ENCODE results near the gene HSBP1.

DNA sequence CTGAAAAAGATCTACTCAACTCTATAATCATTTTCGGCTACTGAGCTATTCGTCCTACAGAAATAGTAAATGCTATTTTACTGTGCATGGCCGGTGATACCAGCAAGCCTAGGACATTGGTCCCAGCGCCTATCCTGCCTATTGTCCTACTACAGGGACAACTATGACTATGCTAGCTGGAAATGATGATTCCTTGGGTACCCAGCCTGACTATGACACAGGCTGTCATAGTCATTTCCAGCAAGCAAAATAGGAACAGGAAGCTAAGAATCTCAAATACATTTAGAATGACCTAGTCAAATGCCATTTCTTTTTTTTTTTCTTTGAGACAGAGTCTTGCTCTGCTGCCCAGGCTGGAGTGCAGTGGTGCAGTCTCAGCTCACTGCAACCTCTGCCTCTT, 33.7 kb upstream of the HSBP1 start:
- TF ChIP-seq EP300 (IDR thresholded peaks at IDR 0.05; ENCODE audit: borderline replicate concordance) = no peak
- TF ChIP-seq, protein P1, sequence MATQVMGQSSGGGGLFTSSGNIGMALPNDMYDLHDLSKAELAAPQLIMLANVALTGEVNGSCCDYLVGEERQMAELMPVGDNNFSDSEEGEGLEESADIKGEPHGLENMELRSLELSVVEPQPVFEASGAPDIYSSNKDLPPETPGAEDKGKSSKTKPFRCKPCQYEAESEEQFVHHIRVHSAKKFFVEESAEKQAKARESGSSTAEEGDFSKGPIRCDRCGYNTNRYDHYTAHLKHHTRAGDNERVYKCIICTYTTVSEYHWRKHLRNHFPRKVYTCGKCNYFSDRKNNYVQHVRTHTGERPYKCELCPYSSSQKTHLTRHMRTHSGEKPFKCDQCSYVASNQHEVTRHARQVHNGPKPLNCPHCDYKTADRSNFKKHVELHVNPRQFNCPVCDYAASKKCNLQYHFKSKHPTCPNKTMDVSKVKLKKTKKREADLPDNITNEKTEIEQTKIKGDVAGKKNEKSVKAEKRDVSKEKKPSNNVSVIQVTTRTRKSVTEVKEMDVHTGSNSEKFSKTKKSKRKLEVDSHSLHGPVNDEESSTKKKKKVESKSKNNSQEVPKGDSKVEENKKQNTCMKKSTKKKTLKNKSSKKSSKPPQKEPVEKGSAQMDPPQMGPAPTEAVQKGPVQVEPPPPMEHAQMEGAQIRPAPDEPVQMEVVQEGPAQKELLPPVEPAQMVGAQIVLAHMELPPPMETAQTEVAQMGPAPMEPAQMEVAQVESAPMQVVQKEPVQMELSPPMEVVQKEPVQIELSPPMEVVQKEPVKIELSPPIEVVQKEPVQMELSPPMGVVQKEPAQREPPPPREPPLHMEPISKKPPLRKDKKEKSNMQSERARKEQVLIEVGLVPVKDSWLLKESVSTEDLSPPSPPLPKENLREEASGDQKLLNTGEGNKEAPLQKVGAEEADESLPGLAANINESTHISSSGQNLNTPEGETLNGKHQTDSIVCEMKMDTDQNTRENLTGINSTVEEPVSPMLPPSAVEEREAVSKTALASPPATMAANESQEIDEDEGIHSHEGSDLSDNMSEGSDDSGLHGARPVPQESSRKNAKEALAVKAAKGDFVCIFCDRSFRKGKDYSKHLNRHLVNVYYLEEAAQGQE (IDR thresholded peaks at IDR 0.05; ENCODE audit: low read depth) = no peak
- no peak for TF ChIP-seq NFIC (IDR thresholded peaks at IDR 0.05)
- TF ChIP-seq EGR1 (IDR thresholded peaks at IDR 0.05) = no peak
- no peak for TF ChIP-seq RAD21 (IDR thresholded peaks at IDR 0.05; ENCODE audit: low read depth)
- no peak for TF ChIP-seq ZBTB7A (IDR thresholded peaks at IDR 0.05; ENCODE audit: low read depth)
- TF ChIP-seq TAF1 (IDR thresholded peaks at IDR 0.05; ENCODE audit: low read depth) = no peak
- no peak for TF ChIP-seq FOXM1 (IDR thresholded peaks at IDR 0.05; ENCODE audit: borderline replicate concordance, low read depth)
- no peak for TF ChIP-seq YY1 (IDR thresholded peaks at IDR 0.05; ENCODE audit: low read depth)
- TF ChIP-seq CEBPB (IDR thresholded peaks at IDR 0.05) = no peak
- TF ChIP-seq, protein P2, sequence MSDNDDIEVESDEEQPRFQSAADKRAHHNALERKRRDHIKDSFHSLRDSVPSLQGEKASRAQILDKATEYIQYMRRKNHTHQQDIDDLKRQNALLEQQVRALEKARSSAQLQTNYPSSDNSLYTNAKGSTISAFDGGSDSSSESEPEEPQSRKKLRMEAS (IDR thresholded peaks at IDR 0.05) = no peak
- no peak for TF ChIP-seq CREB1 (IDR thresholded peaks at IDR 0.05; ENCODE audit: low read depth)
- no peak for TF ChIP-seq TEAD4 (IDR thresholded peaks at IDR 0.05)
